ENCODE results near the gene DLGAP1. TPM values are rescaled to one million over a fixed set of nuclear protein-coding genes. Genes with fewer than 3 reads are reported as not detected.
A peak's percentile ranks its signal among the peaks of the same experiment; 100 is the strongest.

DLGAP1 gene
- total and polyA plus RNA-seq, 10 of the 15 experiments (the other 5 are each of a cell fraction or from before 2014, with no cell fraction given) = 0.23 to 27.6 (median 1.9) TPM

DNA sequence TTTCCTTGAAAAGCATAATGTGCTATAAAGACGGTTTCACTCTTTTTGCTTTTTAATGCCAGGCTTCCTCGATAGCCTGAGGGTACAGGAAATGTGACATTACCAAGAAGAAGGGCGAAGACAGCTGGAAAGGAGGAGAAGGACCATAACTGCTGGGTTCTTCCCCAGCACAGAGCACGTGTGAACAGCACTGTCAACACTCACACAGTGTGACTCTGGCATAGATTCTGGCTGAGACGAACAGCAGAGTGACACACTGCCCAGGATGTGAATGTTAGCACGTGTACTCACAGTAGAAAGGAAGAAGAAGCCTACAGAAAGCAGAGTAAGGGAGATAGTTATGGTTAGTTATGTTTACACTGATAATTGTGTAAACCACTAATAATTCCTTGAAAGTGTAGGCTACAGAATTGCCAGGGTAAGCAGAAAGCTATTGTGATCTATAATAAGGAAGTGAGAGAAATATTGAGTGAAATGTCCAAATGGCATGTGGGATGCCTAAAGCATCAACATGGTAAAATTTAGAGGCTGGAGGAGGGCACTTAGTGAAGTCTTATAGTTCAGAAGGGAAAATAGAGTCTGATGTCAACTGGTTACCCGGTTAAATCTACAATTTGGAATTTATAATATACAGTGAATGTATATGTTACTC is 198.2 kb downstream of the DLGAP1 start (continued):
- TF ChIP-seq, protein P1, sequence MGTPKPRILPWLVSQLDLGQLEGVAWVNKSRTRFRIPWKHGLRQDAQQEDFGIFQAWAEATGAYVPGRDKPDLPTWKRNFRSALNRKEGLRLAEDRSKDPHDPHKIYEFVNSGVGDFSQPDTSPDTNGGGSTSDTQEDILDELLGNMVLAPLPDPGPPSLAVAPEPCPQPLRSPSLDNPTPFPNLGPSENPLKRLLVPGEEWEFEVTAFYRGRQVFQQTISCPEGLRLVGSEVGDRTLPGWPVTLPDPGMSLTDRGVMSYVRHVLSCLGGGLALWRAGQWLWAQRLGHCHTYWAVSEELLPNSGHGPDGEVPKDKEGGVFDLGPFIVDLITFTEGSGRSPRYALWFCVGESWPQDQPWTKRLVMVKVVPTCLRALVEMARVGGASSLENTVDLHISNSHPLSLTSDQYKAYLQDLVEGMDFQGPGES (IDR thresholded peaks at IDR 0.05) = no peak
- TF ChIP-seq NFXL1 (IDR thresholded peaks at IDR 0.05; ENCODE audit: borderline replicate concordance) (no peak), RAD21 (IDR thresholded peaks at IDR 0.05; ENCODE audit: insufficient read depth, low read depth, low read length) (no peak), SPI1 (IDR thresholded peaks at IDR 0.05; ENCODE audit: borderline replicate concordance, insufficient read depth, low read depth, low read length) (peak; percentile 54; the same call in 1 of the 2 replicates), CBX3 (IDR thresholded peaks at IDR 0.05; ENCODE audit: borderline replicate concordance, low read depth) (no peak)
- TF ChIP-seq, protein P2, sequence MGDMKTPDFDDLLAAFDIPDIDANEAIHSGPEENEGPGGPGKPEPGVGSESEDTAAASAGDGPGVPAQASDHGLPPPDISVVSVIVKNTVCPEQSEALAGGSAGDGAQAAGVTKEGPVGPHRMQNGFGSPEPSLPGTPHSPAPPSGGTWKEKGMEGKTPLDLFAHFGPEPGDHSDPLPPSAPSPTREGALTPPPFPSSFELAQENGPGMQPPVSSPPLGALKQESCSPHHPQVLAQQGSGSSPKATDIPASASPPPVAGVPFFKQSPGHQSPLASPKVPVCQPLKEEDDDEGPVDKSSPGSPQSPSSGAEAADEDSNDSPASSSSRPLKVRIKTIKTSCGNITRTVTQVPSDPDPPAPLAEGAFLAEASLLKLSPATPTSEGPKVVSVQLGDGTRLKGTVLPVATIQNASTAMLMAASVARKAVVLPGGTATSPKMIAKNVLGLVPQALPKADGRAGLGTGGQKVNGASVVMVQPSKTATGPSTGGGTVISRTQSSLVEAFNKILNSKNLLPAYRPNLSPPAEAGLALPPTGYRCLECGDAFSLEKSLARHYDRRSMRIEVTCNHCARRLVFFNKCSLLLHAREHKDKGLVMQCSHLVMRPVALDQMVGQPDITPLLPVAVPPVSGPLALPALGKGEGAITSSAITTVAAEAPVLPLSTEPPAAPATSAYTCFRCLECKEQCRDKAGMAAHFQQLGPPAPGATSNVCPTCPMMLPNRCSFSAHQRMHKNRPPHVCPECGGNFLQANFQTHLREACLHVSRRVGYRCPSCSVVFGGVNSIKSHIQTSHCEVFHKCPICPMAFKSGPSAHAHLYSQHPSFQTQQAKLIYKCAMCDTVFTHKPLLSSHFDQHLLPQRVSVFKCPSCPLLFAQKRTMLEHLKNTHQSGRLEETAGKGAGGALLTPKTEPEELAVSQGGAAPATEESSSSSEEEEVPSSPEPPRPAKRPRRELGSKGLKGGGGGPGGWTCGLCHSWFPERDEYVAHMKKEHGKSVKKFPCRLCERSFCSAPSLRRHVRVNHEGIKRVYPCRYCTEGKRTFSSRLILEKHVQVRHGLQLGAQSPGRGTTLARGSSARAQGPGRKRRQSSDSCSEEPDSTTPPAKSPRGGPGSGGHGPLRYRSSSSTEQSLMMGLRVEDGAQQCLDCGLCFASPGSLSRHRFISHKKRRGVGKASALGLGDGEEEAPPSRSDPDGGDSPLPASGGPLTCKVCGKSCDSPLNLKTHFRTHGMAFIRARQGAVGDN (IDR thresholded peaks at IDR 0.05) = peak; percentile 90
